Right cardiac atrium (tissue), 5 donors: ENCODE measurements around the gene GALNTL6. TPM values are rescaled to one million over a fixed set of nuclear protein-coding genes. Genes with fewer than 3 reads are reported as not detected.
"Not testable (repeated sequence)": the region's sequence is repeated elsewhere in the genome, so short reads cannot be mapped to it uniquely, and the experiment has no call there.

Experiments
- ATAC-seq, 2 donors: fragments of 200-7000 bp; cut with Tn5 transposase; one replicate each; pipeline versions ENCODE4 v1.8.0 to v1.9.1; 2020; ENCODE audit warnings: moderate library complexity in 2 of 2, mild to moderate bottlenecking in 1 of 2
- DNase-seq, 3 donors: peaks; one replicate each; pipeline ENCODE4 v3.0.0-alpha.2; 2020
- H3K27ac ChIP-seq: one replicate; pipeline ENCODE4 v1.5.1; 2013; ENCODE audit warnings: mild to moderate bottlenecking, low read length, control low read depth, moderate library complexity
- H3K27me3 ChIP-seq: one replicate; pipeline ENCODE4 v1.6.1; 2013; ENCODE audit not compliant: control insufficient read depth, insufficient read depth
- H3K4me1 ChIP-seq: one replicate; pipeline ENCODE4 v1.6.1; 2013; ENCODE audit warnings: low read length; ENCODE audit not compliant: control insufficient read depth, insufficient read depth
- H3K4me3 ChIP-seq: one replicate; pipeline ENCODE4 v1.5.1; 2013; ENCODE audit warnings: low read length, control low read depth
- H3K9me3 ChIP-seq: one replicate; pipeline ENCODE4 v1.6.1; 2013; ENCODE audit warnings: low read length; ENCODE audit not compliant: control insufficient read depth
- WGBS: extraction: QIAGEN DNeasy Blood & Tissue Kit; methylation state at CpG from one replicate; pipeline ENCODE4 v1.1.7; 2013; 5-methylcytosine and 5-hydroxymethylcytosine counted together
- intact Hi-C, 4 donors: fragments of 100-400 bp; cut with DNase I; formaldehyde crosslinking; loops; one replicate each; pipeline versions ENCODE4 v1.11.0 to v1.14.0; 2022 to 2023
- polyA plus RNA-seq: library from polyadenylated mRNA; stranded (reverse); fragments of 200-250 nt; gene quantifications from one replicate; pipeline ENCODE4 v1.2.3, GENCODE V29; 2013
- total RNA-seq, 4 donors: library from RNA; stranded (reverse); fragmentation: NEBNext Ultra II Directional; extraction: Animal tissue kit (Norgen Biotek cat#: 25700); gene quantifications; one replicate each; pipeline ENCODE4 v1.2.1, GENCODE V29; 2021
- donor health status: healthy with polysubstance abuse.
- donor health status: DM: no; HTN: yes; CAD: no.
- donor health status: DM: no; HTN: no; CAD: no.
- donor health status: DM: no; HTN: yes; CAD: no; lungs with severe emphysema.
- donor health status: DM: yes; HTN: yes; CAD: no.

GALNTL6 gene
- total and polyA plus RNA-seq, 5 donors, result not detected

GRCh38 chr4:172970189-172970588 is 1157.0 kb downstream of the GALNTL6 start:
- 81% methylated on average over 4 of the region's 4 CpGs for WGBS
- ATAC-seq, H3K9me3 ChIP-seq, intact Hi-C loops, H3K4me1 ChIP-seq, DNase-seq, H3K4me3 ChIP-seq, H3K27me3 ChIP-seq, H3K27ac ChIP-seq: not testable (repeated sequence)

- Histone ChIP-seq H3K4me3 (no peak overlapping the region), H3K27ac (no peak overlapping the region), H3K27me3 (no peaks in the 10 kb centered on the region), H3K9me3 (no peaks in the 10 kb centered on the region), H3K4me1 (no peaks in the 10 kb centered on the region)
- intact Hi-C loops, result no loop called here
- no peak for ATAC-seq
- 83% methylated on average over 7 of the region's 7 CpGs for WGBS
- DNase-seq, result no peak
Observed at GRCh38 chr4:172974586-172974985, 1161.4 kb downstream of the GALNTL6 start.

GRCh38 chr4:172975651-172976229 is 1162.5 kb downstream of the GALNTL6 start:
- DNase-seq (no peak), ATAC-seq (no peak)
- H3K4me1 ChIP-seq, result no peaks in the 10 kb centered on the region
- intact Hi-C loops, result no loop called here
- no peak overlapping the region for H3K27ac ChIP-seq
- H3K4me3 ChIP-seq, result no peak overlapping the region
- H3K27me3 ChIP-seq, result no peaks in the 10 kb centered on the region
- H3K9me3 ChIP-seq, result no peaks in the 10 kb centered on the region
- 90% methylated on average over 14 of the region's 14 CpGs for WGBS

- H3K27ac ChIP-seq, intact Hi-C loops, H3K9me3 ChIP-seq, ATAC-seq, H3K4me3 ChIP-seq, H3K4me1 ChIP-seq, H3K27me3 ChIP-seq, DNase-seq: not testable (repeated sequence)
- WGBS, result 89% methylated on average over 4 of the region's 4 CpGs
Observed at GRCh38 chr4:172977491-172978041, 1164.4 kb downstream of the GALNTL6 start.

- H3K27me3 ChIP-seq, result no peaks in the 10 kb centered on the region
- intact Hi-C loops, result no loop called here
- WGBS, result 61% methylated on average over 4 of the region's 4 CpGs
- no peak overlapping the region for H3K4me3 ChIP-seq
- no peak overlapping the region for H3K27ac ChIP-seq
- DNase-seq, result no peak
- no peak for ATAC-seq
- no peaks in the 10 kb centered on the region for H3K9me3 ChIP-seq
- H3K4me1 ChIP-seq, result no peaks in the 10 kb centered on the region
Observed at GRCh38 chr4:172978848-172979247, 1165.6 kb downstream of the GALNTL6 start.

GRCh38 chr4:172979332-172979731 is 1166.1 kb downstream of the GALNTL6 start:
- Histone ChIP-seq H3K4me1 (no peaks in the 10 kb centered on the region), H3K27ac (no peak overlapping the region), H3K9me3 (no peaks in the 10 kb centered on the region), H3K27me3 (no peaks in the 10 kb centered on the region), H3K4me3 (no peak overlapping the region)
- no peak for DNase-seq
- 82% methylated on average over 1 of the region's 1 CpG for WGBS
- intact Hi-C loops, result no loop called here
- no peak for ATAC-seq

- no peaks in the 10 kb centered on the region for H3K4me1 ChIP-seq
- no peaks in the 10 kb centered on the region for H3K27me3 ChIP-seq
- DNase-seq (no peak), ATAC-seq (no peak)
- intact Hi-C loops, result no loop called here
- H3K27ac ChIP-seq, result no peak overlapping the region
- WGBS, result 87% methylated on average over 3 of the region's 3 CpGs
- no peaks in the 10 kb centered on the region for H3K9me3 ChIP-seq
- H3K4me3 ChIP-seq, result no peak overlapping the region
Observed at GRCh38 chr4:172980219-172980618, 1167.0 kb downstream of the GALNTL6 start.

GRCh38 chr4:172982151-172982590 is 1169.0 kb downstream of the GALNTL6 start:
- Histone ChIP-seq H3K27me3 (no peaks in the 10 kb centered on the region), H3K27ac (no peak overlapping the region), H3K4me1 (no peaks in the 10 kb centered on the region), H3K9me3 (no peaks in the 10 kb centered on the region), H3K4me3 (no peak overlapping the region)
- DNase-seq, result no peak
- intact Hi-C loops, result no loop called here
- WGBS, result 39% methylated on average over 2 of the region's 2 CpGs
- ATAC-seq, result no peak

GRCh38 chr4:172983014-172983413 is 1169.8 kb downstream of the GALNTL6 start:
- no peak overlapping the region for H3K27ac ChIP-seq
- ATAC-seq (no peak), DNase-seq (no peak)
- WGBS, result 58% methylated on average over 3 of the region's 3 CpGs
- intact Hi-C loops, result no loop called here
- no peaks in the 10 kb centered on the region for H3K9me3 ChIP-seq
- no peak overlapping the region for H3K4me3 ChIP-seq
- H3K27me3 ChIP-seq, result no peaks in the 10 kb centered on the region
- H3K4me1 ChIP-seq, result no peaks in the 10 kb centered on the region

- Histone ChIP-seq H3K27me3 (no peaks in the 10 kb centered on the region), H3K4me3 (no peak overlapping the region), H3K9me3 (peaks cover under 1% of the 10 kb centered on the region), H3K4me1 (no peaks in the 10 kb centered on the region), H3K27ac (no peak overlapping the region)
- 86% methylated on average over 3 of the region's 3 CpGs for WGBS
- intact Hi-C loops, result no loop called here
- DNase-seq (no peak), ATAC-seq (no peak)
Observed at GRCh38 chr4:172983631-172984030, 1170.4 kb downstream of the GALNTL6 start.

- Histone ChIP-seq H3K9me3 (peaks cover 1% of the 10 kb centered on the region), H3K4me3 (no peak overlapping the region), H3K4me1 (no peaks in the 10 kb centered on the region), H3K27me3 (no peaks in the 10 kb centered on the region), H3K27ac (no peak overlapping the region)
- WGBS, result 63% methylated on average over 2 of the region's 2 CpGs
- ATAC-seq (no peak), DNase-seq (no peak)
- intact Hi-C loops, result no loop called here
Observed at GRCh38 chr4:172985552-172985951, 1172.3 kb downstream of the GALNTL6 start.

- ATAC-seq, result no peak
- DNase-seq, result no peak
- 85% methylated on average over 1 of the region's 1 CpG for WGBS
- no peaks in the 10 kb centered on the region for H3K27me3 ChIP-seq
- no peak overlapping the region for H3K4me3 ChIP-seq
- no peak overlapping the region for H3K27ac ChIP-seq
- intact Hi-C loops, result no loop called here
- H3K4me1 ChIP-seq, result no peaks in the 10 kb centered on the region
- H3K9me3 ChIP-seq, result peaks cover 1% of the 10 kb centered on the region
Observed at GRCh38 chr4:172986114-172986513, 1172.9 kb downstream of the GALNTL6 start.
